GM23248 (cell line): ENCODE measurements around the gene BICRA. TPM values are rescaled to one million over a fixed set of nuclear protein-coding genes. Genes with fewer than 3 reads are reported as not detected.

Experiments
- DNase-seq: peaks from one replicate; pipeline ENCODE4 v3.0.0-alpha.2; 2015
- H2AFZ ChIP-seq: fragments of 200-600 bp; sonication (generic); 2 replicates; pipeline ENCODE4 v1.6.1; 2016; ENCODE audit warnings: antibody characterized with exemption
- H3F3A ChIP-seq: fragments of 200-600 bp; sonication (generic); 2 replicates; pipeline ENCODE4 v1.6.1; 2016; ENCODE audit warnings: mild to moderate bottlenecking, antibody characterized with exemption, mixed run types; ENCODE audit not compliant: insufficient read depth
- H3K27ac ChIP-seq: fragments of 200-600 bp; sonication (generic); 2 replicates; pipeline ENCODE4 v1.5.1; 2016; ENCODE audit warnings: mild to moderate bottlenecking
- H3K27me3 ChIP-seq: fragments of 200-600 bp; sonication (generic); replicated peaks from 2 replicates; pipeline ENCODE4 v1.6.1; 2016; ENCODE audit warnings: mild to moderate bottlenecking; ENCODE audit not compliant: insufficient read depth
- H3K36me3 ChIP-seq: fragments of 200-600 bp; sonication (generic); 2 replicates; pipeline ENCODE4 v1.6.1; 2016; ENCODE audit warnings: low read depth, mild to moderate bottlenecking
- H3K4me1 ChIP-seq: fragments of 200-600 bp; sonication (generic); 2 replicates; pipeline ENCODE4 v1.6.1; 2016; ENCODE audit warnings: mild to moderate bottlenecking; ENCODE audit not compliant: insufficient read depth
- H3K4me2 ChIP-seq: fragments of 200-600 bp; sonication (generic); one replicate; pipeline ENCODE4 v1.6.1; 2016; ENCODE audit warnings: mild to moderate bottlenecking; ENCODE audit not compliant: unreplicated experiment
- H3K4me3 ChIP-seq: fragments of 200-600 bp; sonication (generic); 2 replicates; pipeline ENCODE4 v1.5.1; 2016; ENCODE audit warnings: mild to moderate bottlenecking
- H3K79me2 ChIP-seq: fragments of 200-600 bp; sonication (generic); 2 replicates; pipeline ENCODE4 v1.6.1; 2016; ENCODE audit warnings: mild to moderate bottlenecking; ENCODE audit not compliant: insufficient read depth
- H3K9ac ChIP-seq: fragments of 200-600 bp; sonication (generic); 2 replicates; pipeline ENCODE4 v1.6.1; 2016; ENCODE audit warnings: mild to moderate bottlenecking
- H3K9me2 ChIP-seq: fragments of 200-600 bp; sonication (generic); 2 replicates; pipeline ENCODE4 v1.6.1; 2016; ENCODE audit warnings: mixed run types, mild to moderate bottlenecking, moderate library complexity; ENCODE audit not compliant: insufficient read depth
- H3K9me3 ChIP-seq: fragments of 200-600 bp; sonication (generic); one replicate; pipeline ENCODE4 v1.6.1; 2017; ENCODE audit warnings: low read depth
- H4K20me1 ChIP-seq: fragments of 200-600 bp; sonication (generic); 2 replicates; pipeline ENCODE4 v1.6.0; 2016; ENCODE audit not compliant: insufficient read depth
- EZH2 ChIP-seq: fragments of 200-600 bp; sonication (generic); IDR thresholded peaks from 2 replicates; pipeline ENCODE4 v1.6.1; 2018; ENCODE audit warnings: antibody characterized with exemption, mild to moderate bottlenecking; ENCODE audit not compliant: insufficient read depth, poor library complexity, severe bottlenecking
- EZH2phosphoT487 ChIP-seq: fragments of 200-600 bp; sonication (generic); IDR thresholded peaks from 2 replicates; pipeline ENCODE4 v1.6.1; 2018; ENCODE audit warnings: antibody characterized with exemption, moderate library complexity, mild to moderate bottlenecking, low read depth; ENCODE audit not compliant: insufficient read depth
- WGBS, 2 experiments: methylation state at CpG; one replicate each; pipeline ENCODE4 v1.1.6; 2015 to 2017; ENCODE audit warnings: low lambda C conversion rate in 2 of 2, low coverage in 1 of 2; ENCODE audit errors: missing lambda C conversion rate in 2 of 2; 5-methylcytosine and 5-hydroxymethylcytosine counted together
- in situ Hi-C: fragments of 300-500 bp; cut with MboI; formaldehyde crosslinking; loops from 2 replicates; pipeline ENCODE4 v1.15.0; 2020
- polyA plus RNA-seq: library from polyadenylated mRNA; unstranded; fragments of >200 nt; fragmentation: Nextera tagmentation; extraction: Ambion mirVana; gene quantifications from 2 replicates; pipeline ENCODE4 v1.2.1, GENCODE V29; 2016
- total RNA-seq: library from RNA; depleted of rRNA; stranded (reverse); fragments of >200 nt; shearing (Covaris generic); gene quantifications from 2 replicates; pipeline ENCODE4 v1.2.3, GENCODE V29; 2014

The BICRA gene
- total and polyA plus RNA-seq, 2 experiments from 2014 or later, result 0.86 to 1.1 TPM

DNA sequence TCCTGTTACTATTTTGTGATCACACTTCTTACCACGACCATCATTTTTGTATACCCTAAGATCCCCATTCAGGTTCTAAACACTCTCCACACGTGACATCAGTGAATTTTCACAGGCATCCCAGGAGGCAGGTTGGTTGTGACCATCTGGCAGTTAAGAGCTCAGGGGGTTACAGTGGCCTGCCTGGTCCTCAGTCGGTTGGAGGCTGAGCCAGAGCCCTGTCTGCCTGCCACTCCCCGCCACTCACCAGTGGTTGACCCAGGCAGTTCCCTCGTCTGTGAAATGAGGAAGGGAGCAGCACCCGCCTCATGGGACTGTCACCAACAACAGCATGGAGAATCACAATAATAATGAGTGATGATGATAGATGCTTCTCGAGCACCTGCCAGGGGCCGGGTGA lies 67.9 kb downstream of the BICRA start:
- in situ Hi-C loops, result no loop called here
- no peak for DNase-seq
- no peaks in the 10 kb centered on the region for H3K9me3 ChIP-seq
- H2AFZ ChIP-seq, result no peak overlapping the region
- H3K27me3 ChIP-seq, result no peaks in the 10 kb centered on the region
- H3F3A ChIP-seq, result no peaks in the 10 kb centered on the region
- H3K4me1 ChIP-seq, result no peaks in the 10 kb centered on the region
- peaks cover 2% of the 10 kb centered on the region; the same call in 1 of the 2 replicates for H3K79me2 ChIP-seq
- no peak for TF ChIP-seq EZH2
- TF ChIP-seq EZH2phosphoT487, result no peak
- peaks cover 3% of the 10 kb centered on the region; the same call in 1 of the 2 replicates for H3K36me3 ChIP-seq
- no peak overlapping the region for H3K4me2 ChIP-seq
- no peak overlapping the region for H3K27ac ChIP-seq
- H3K4me3 ChIP-seq, result no peak overlapping the region
- no peaks in the 10 kb centered on the region for H4K20me1 ChIP-seq
- 86 to 88% methylated on average over 8 of the region's 8 CpGs for WGBS, 2 experiments
- no peak overlapping the region for H3K9ac ChIP-seq
- no peaks in the 10 kb centered on the region for H3K9me2 ChIP-seq

DNA sequence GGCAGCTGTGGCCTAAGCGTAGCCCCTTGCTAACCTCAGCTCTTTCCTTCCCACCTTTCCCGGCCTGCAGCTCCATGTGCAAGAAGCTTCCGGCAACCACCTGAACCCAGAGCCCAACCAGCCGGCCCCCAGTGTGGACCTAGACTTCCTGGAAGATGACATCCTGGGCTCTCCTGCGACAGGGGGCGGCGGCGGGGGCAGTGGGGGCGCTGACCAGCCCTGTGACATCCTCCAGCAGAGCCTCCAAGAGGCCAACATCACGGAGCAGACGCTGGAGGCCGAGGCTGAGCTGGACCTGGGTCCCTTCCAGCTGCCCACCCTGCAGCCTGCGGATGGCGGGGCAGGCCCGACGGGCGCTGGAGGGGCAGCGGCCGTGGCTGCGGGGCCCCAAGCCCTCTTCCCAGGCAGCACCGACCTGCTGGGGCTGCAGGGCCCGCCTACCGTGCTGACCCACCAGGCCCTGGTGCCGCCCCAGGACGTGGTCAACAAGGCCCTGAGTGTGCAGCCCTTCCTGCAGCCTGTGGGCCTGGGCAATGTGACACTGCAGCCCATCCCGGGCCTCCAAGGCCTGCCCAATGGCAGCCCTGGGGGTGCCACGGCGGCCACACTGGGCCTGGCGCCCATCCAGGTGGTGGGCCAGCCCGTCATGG lies 70.4 kb downstream of the BICRA start:
- no peaks in the 10 kb centered on the region for H3F3A ChIP-seq
- DNase-seq, result no peak
- H3K9me3 ChIP-seq, result no peaks in the 10 kb centered on the region
- WGBS, 2 experiments, result 90 to 91% methylated on average over 18 to 24 of the region's 30 CpGs
- H3K27ac ChIP-seq, result no peak overlapping the region
- H3K79me2 ChIP-seq, result peaks cover 7% of the 10 kb centered on the region
- no peak overlapping the region for H2AFZ ChIP-seq
- no peaks in the 10 kb centered on the region for H4K20me1 ChIP-seq
- no peaks in the 10 kb centered on the region for H3K4me1 ChIP-seq
- TF ChIP-seq EZH2 (no peak), EZH2phosphoT487 (no peak)
- in situ Hi-C loops, result no loop called here
- H3K36me3 ChIP-seq, result no peaks in the 10 kb centered on the region; the same call in 1 of the 2 replicates
- no peak overlapping the region for H3K9ac ChIP-seq
- H3K9me2 ChIP-seq, result no peaks in the 10 kb centered on the region
- no peak overlapping the region for H3K4me2 ChIP-seq
- no peak overlapping the region for H3K4me3 ChIP-seq
- H3K27me3 ChIP-seq, result no peaks in the 10 kb centered on the region

DNA sequence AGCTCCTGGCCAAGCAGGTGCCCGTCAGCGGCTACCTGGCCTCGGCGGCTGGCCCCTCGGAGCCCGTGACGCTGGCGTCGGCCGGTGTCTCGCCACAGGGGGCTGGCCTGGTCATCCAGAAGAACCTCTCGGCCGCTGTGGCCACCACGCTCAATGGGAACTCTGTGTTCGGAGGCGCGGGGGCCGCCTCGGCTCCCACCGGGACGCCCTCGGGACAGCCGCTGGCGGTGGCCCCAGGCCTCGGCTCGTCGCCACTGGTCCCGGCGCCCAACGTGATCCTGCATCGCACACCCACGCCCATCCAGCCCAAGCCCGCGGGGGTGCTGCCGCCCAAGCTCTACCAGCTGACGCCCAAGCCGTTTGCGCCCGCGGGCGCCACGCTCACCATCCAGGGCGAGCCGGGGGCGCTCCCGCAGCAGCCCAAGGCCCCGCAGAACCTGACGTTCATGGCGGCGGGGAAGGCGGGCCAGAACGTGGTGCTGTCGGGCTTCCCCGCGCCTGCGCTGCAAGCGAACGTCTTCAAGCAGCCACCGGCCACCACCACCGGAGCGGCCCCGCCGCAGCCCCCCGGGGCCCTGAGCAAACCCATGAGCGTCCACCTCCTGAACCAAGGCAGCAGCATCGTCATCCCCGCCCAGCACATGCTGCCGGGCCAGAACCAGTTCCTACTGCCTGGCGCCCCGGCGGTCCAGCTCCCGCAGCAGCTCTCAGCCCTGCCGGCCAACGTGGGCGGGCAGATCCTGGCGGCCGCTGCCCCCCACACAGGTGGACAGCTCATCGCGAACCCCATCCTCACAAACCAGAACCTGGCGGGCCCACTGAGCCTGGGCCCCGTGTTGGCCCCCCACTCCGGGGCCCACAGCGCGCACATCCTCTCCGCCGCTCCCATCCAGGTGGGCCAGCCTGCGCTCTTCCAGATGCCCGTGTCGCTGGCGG lies 71.3 kb downstream of the BICRA start:
- in situ Hi-C loops, result no loop called here
- 95 to 96% methylated on average over 56 to 84 of the region's 90 CpGs for WGBS, 2 experiments
- TF ChIP-seq EZH2, result no peak
- TF ChIP-seq EZH2phosphoT487, result no peak
- H4K20me1 ChIP-seq, result no peaks in the 10 kb centered on the region
- no peaks in the 10 kb centered on the region; the same call in 1 of the 2 replicates for H3K36me3 ChIP-seq
- no peaks in the 10 kb centered on the region for H3K9me3 ChIP-seq
- no peaks in the 10 kb centered on the region for H3K4me1 ChIP-seq
- no peaks in the 10 kb centered on the region for H3F3A ChIP-seq
- H3K79me2 ChIP-seq, result peaks cover 15% of the 10 kb centered on the region
- H3K4me3 ChIP-seq, result no peak overlapping the region
- no peak overlapping the region for H3K4me2 ChIP-seq
- H3K27me3 ChIP-seq, result no peaks in the 10 kb centered on the region
- DNase-seq, result no peak
- H3K9ac ChIP-seq, result no peak overlapping the region
- no peak overlapping the region for H2AFZ ChIP-seq
- H3K27ac ChIP-seq, result no peak overlapping the region
- H3K9me2 ChIP-seq, result no peaks in the 10 kb centered on the region

DNA sequence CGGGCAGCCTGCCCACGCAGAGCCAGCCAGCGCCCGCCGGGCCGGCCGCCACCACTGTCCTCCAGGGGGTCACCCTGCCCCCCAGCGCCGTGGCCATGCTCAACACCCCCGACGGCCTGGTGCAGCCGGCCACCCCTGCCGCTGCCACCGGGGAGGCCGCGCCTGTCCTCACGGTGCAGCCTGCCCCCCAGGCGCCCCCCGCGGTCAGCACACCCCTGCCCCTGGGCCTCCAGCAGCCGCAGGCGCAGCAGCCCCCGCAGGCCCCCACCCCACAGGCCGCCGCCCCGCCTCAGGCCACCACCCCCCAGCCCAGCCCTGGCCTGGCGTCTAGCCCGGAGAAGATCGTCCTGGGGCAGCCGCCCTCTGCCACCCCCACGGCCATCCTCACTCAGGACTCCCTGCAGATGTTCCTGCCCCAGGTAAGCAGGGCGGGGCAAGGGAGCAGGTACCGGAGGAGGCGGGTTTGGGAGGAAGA lies 72.0 kb downstream of the BICRA start:
- Histone ChIP-seq H3K4me1 (no peaks in the 10 kb centered on the region), H3K4me2 (no peak overlapping the region), H3K9ac (no peak overlapping the region), H2AFZ (no peak overlapping the region), H3F3A (no peaks in the 10 kb centered on the region), H3K9me3 (no peaks in the 10 kb centered on the region), H3K36me3 (peaks cover 1% of the 10 kb centered on the region; the same call in 1 of the 2 replicates), H3K9me2 (no peaks in the 10 kb centered on the region), H3K27me3 (no peaks in the 10 kb centered on the region), H4K20me1 (no peaks in the 10 kb centered on the region), H3K4me3 (no peak overlapping the region), H3K27ac (no peak overlapping the region), H3K79me2 (peaks cover 22% of the 10 kb centered on the region)
- 88 to 93% methylated on average over 7 to 34 of the region's 34 CpGs for WGBS, 2 experiments
- in situ Hi-C loops, result no loop called here
- no peak for TF ChIP-seq EZH2
- TF ChIP-seq EZH2phosphoT487, result no peak
- no peak for DNase-seq
